Thoracic aorta endothelial cell (primary cell): Measurements from ENCODE around the gene CHST10. TPM values are rescaled to one million over a fixed set of nuclear protein-coding genes. Genes with fewer than 3 reads are reported as not detected.

ENCODE experiments used
- small RNA-seq: library from RNA; depleted of rRNA; stranded (forward); fragments of <200 nt; gene quantifications from one replicate; pipeline ENCODE3, GENCODE V24; 2012
- total RNA-seq: library from RNA; depleted of rRNA; stranded (reverse); fragments of >200 nt; gene quantifications from 2 replicates; pipeline ENCODE4 v1.2.3, GENCODE V29; 2012

CHST10 gene
- total RNA-seq, result 14.2 and 17.7 TPM in 2 replicates

DNA sequence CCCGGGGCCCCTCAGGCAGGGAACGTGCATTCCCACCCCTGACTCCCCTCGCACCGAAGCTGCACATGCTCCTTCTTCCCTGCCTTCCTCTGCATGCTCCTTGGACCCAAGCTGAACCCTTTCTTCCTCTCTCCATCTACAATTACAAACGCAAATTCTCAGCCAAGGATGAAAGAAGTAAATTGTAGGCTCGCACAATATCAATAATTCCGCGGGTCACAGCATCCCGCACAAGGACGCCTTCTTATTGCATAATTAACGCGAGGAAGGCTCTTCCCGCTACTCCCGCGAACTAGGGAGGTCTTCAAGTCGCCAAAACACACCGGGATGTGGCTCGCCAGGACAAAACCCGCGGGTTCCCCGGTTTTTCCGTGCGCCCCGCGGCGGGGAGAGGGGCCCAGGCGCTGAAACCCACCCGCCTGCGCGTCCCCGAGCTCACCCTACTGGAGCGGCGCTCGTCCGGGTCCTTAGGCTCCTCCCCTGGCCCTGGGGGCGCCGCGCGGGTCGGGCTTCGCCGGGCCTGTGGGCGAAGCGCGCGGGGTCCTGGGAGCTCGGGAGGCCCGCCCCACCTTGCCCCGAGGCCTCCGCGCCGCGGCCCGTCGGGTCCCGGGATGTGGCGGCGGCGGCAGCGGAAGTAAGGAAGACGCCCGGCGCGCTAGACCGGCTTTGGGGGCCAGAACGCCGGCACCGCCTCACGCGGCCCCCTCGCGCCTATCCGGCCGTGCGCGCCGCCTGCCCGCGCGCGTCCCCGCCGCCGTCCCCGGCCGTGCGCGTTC, at the start of gene CHST10:
Gene CHST10, minus strand, starts transcription at position 734 of the 776 bp plus-strand sequence. CDS start 10,993 bp downstream, outside the sequence.

Small RNA genes lying within 50 kb of the gene (small RNA-seq; reads per million reads assigned to genes)
- not detected for gene AC012493.2
- gene AC012493.3, result not detected

Other genes starting within 250 kb of the CHST10 start
- under 0.01 TPM in 1 of 2 replicates, not detected in the other for gene LONRF2, start 95.2 kb downstream of the CHST10 start, total RNA-seq
- not detected in 2 replicates for gene NMS, start 52.8 kb upstream of the CHST10 start, total RNA-seq
- gene PDCL3, start 145.3 kb upstream of the CHST10 start, total RNA-seq, result 20.7 and 27.9 TPM in 2 replicates